HG03460 (cell line): ENCODE results near the gene RNF144B.
"Not testable (repeated sequence)": the region's sequence is repeated elsewhere in the genome, so short reads cannot be mapped to it uniquely, and the experiment has no call there.

Experiments used
- ATAC-seq: cut with Tn5 transposase; IDR thresholded peaks from one replicate; pipeline ENCODE4 v1.9.1; 2021; ENCODE audit not compliant: unreplicated experiment

The RNF144B gene

DNA sequence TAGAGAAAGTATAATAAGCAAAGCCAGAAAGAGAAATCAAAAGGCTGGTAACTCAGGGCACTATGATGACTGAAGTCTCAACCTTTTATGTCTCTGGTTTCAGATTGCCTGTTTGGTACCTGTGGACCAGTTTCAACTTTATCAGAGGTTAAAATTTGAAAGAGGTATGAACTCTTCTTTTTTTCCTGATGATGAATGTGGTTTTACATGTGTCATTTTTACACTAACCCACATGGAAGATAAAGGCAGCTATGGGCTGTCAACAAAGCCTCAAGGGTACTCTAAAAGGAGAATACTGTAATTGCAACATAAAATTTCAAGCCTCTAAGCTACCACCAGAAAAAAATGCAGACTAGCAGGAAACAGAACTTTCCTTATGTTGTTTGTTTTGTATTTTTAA is 52.4 kb downstream of the RNF144B start:
- ATAC-seq, result no peak

GRCh38 chr6:18441251-18441979 is 54.3 kb downstream of the RNF144B start:
- no peak for ATAC-seq

GRCh38 chr6:18444111-18444510 is 57.0 kb downstream of the RNF144B start:
- no peak for ATAC-seq

DNA sequence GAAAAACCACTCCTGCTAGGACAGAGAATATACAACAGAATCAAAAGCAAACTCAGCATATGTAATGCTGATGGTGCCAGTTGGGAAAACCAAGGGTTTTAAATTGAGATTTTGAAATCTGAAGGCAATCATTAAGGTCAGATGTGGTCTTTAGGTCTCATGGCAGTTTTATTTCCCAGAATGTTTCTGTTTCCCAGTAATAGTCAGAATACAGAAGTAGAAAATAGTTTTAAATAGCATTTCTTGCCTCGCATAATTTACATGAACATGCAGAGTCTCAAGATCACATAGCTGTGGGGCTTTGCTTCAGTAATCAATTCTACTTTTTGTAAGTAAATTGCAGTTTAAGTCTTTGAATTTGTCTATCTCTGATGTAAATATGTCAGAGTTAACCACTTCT is 58.1 kb downstream of the RNF144B start:
- ATAC-seq, result no peak

GRCh38 chr6:18446771-18447170 is 59.6 kb downstream of the RNF144B start:
- no peak for ATAC-seq

GRCh38 chr6:18447552-18447951 is 60.4 kb downstream of the RNF144B start:
- no peak for ATAC-seq

GRCh38 chr6:18451756-18452155 is 64.6 kb downstream of the RNF144B start:
- no peak for ATAC-seq

DNA sequence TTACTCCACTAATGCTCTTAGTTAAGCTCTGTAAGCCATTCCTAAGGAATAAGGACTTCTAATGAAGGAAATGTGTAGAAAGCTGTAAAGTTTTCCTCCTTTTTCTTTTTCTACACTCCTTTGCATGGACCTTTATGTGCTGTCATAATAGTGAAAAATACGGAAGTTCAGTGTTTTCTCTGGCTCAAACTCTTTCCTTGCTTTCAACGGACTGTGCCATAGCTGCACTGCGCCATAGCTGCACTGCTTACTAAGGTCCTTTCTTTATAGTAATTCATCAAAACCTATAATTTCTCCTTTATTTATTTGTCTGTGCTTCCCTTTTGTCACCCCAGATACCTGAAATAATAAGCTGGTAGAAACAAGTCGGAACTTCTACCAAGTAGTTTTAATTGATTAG is 67.3 kb downstream of the RNF144B start:
- no peak for ATAC-seq

GRCh38 chr6:18457065-18457737 is 70.1 kb downstream of the RNF144B start:
- no peak for ATAC-seq

DNA sequence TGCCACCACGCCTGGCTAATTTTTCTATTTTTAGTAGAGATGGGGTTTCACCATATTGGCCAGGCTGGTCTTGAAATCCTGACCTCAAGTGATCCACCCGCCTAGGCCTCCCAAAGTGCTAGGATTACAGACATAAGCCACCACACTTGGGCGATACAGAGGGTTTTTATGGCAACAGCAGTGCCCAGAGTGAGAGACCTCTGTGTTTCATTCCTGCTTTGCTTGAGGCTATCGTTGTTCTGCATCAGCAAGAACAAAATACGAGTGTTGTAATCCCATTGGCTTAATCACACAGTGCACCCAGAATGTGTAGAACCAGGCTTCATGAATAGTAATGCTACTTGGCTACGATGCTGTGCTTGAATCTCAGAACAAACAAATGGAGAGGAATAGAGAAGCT is 70.9 kb downstream of the RNF144B start:
- not testable (repeated sequence) for ATAC-seq

GRCh38 chr6:18463429-18463828 is 76.3 kb downstream of the RNF144B start:
- no peak for ATAC-seq

- ATAC-seq, result no peak
These were observed 77.0 kb downstream of the RNF144B start for GRCh38 chr6:18464176-18464575.

- no peak for ATAC-seq
These were observed 78.4 kb downstream of the RNF144B start for GRCh38 chr6:18465410-18466154.

GRCh38 chr6:18467741-18468502 is 80.8 kb downstream of the RNF144B start:
- ATAC-seq, result no peak

DNA sequence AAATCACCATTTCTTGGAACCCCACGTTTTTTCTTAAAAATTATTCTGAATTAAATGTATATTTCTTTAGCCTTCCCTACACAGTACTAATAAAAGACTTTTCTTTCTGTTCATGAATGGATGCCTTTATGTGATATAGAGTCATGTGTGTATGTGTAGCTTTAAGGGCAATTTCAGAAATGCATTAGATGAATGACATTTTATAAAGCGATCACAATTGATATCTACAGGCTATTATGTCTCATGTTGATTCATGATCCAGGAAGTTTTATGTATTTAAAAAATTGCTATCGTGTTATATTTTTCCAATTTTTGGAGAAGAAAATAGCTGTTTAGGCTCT is 81.3 kb downstream of the RNF144B start:
- no peak for ATAC-seq

- ATAC-seq, result no peak
These were observed 82.4 kb downstream of the RNF144B start for GRCh38 chr6:18469536-18469935.

GRCh38 chr6:18471232-18471964 is 84.2 kb downstream of the RNF144B start:
- no peak for ATAC-seq

- no peak for ATAC-seq
These were observed 85.8 kb downstream of the RNF144B start for GRCh38 chr6:18472941-18473340.

DNA sequence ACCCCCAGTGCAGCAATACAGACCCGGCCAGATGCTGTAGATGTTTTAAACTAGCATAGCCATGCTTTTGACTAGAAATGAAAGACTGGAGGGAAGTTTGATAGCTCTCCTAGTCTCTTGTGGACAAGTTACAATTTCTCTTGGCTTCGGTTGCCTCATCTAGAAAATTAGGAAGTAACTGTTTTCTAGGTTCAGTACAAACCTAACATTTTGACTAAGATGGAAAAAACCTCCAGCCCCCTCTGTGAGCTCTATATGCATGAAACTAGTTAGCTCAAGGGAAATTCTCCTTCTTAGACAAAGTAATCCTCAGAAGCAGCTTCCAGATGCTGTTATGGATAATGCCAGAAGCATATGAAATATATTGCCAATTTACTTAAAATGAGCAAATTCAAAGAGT is 86.6 kb downstream of the RNF144B start:
- ATAC-seq, result no peak

- ATAC-seq, result no peak
These were observed 90.3 kb downstream of the RNF144B start for GRCh38 chr6:18477301-18477941.
